Measurements from ENCODE around the gene LIN9. TPM values are rescaled to one million over a fixed set of nuclear protein-coding genes. Genes with fewer than 3 reads are reported as not detected.

LIN9 gene
- total RNA-seq, 4 donors from 2014 or later, result 3.6 to 5.9 (median 4.4) TPM

- H3K4me3 ChIP-seq, result peak overlapping the region; percentile 52
- DNase-seq (ENCODE audit: low spot score in 2 of 2), result no peak
- TF ChIP-seq EP300 (IDR thresholded peaks at IDR 0.05) (no peak), POLR2AphosphoS5 (IDR thresholded peaks at IDR 0.05) (no peak), POLR2A (IDR thresholded peaks at IDR 0.05) (no peak), CTCF (IDR thresholded peaks at IDR 0.05) (no peak)
- peaks cover 12% of the 10 kb centered on the region for H3K4me1 ChIP-seq
- 2% methylated on average over 26 of the region's 55 CpGs for WGBS
- H3K36me3 ChIP-seq, result no peaks in the 10 kb centered on the region
- H3K27ac ChIP-seq, result no peak overlapping the region
- H3K9me3 ChIP-seq, result no peaks in the 10 kb centered on the region
- H3K27me3 ChIP-seq, result peaks cover 26% of the 10 kb centered on the region
These were observed 85.1 kb downstream of the LIN9 start for GRCh38 chr1:226223786-226224244.

- TF ChIP-seq POLR2A (IDR thresholded peaks at IDR 0.05) (no peak), EP300 (IDR thresholded peaks at IDR 0.05) (no peak), CTCF (IDR thresholded peaks at IDR 0.05) (no peak), POLR2AphosphoS5 (IDR thresholded peaks at IDR 0.05) (no peak)
- peaks cover 26% of the 10 kb centered on the region for H3K27me3 ChIP-seq
- no peak within 1 kb of the TSS for H3K27ac ChIP-seq
- DNase-seq (ENCODE audit: low spot score in 2 of 2), result no peak
- 33% methylated on average over 12 of the region's 62 CpGs for WGBS
- no peaks in the 10 kb centered on the region for H3K36me3 ChIP-seq
- H3K9me3 ChIP-seq, result no peaks in the 10 kb centered on the region
- peak within 1 kb of the TSS; percentile 52 for H3K4me3 ChIP-seq
- peaks cover 12% of the 10 kb centered on the region for H3K4me1 ChIP-seq
These were observed 85.7 kb downstream of the LIN9 start, which contains the start of gene MIXL1 for GRCh38 chr1:226223157-226223785. TSS of gene MIXL1 (plus strand) at chr1:226223664. CDS start at chr1:226223682, 18 bp downstream.

GRCh38 chr1:226222686-226223085 lies 86.3 kb downstream of the LIN9 start:
- WGBS, result 96% methylated on average over 10 of the region's 10 CpGs
- Histone ChIP-seq H3K4me3 (no peak overlapping the region), H3K4me1 (peaks cover 12% of the 10 kb centered on the region), H3K27me3 (peaks cover 26% of the 10 kb centered on the region), H3K36me3 (no peaks in the 10 kb centered on the region), H3K27ac (no peak overlapping the region), H3K9me3 (no peaks in the 10 kb centered on the region)
- DNase-seq (ENCODE audit: low spot score in 2 of 2), result no peak
- TF ChIP-seq POLR2A (IDR thresholded peaks at IDR 0.05) (no peak), CTCF (IDR thresholded peaks at IDR 0.05) (no peak), EP300 (IDR thresholded peaks at IDR 0.05) (no peak), POLR2AphosphoS5 (IDR thresholded peaks at IDR 0.05) (no peak)

- 49% methylated on average over 11 of the region's 11 CpGs for WGBS
These were observed 88.3 kb downstream of the LIN9 start for GRCh38 chr1:226220473-226221189.

More at GRCh38 chr1:226220473-226221189, 88.3 kb downstream of the LIN9 start:
- H3K27me3 ChIP-seq, result peaks cover 24% of the 10 kb centered on the region
- H3K4me3 ChIP-seq, result no peak overlapping the region
- H3K27ac ChIP-seq, result no peak overlapping the region
- no peaks in the 10 kb centered on the region for H3K9me3 ChIP-seq
- no peak for DNase-seq (ENCODE audit: low spot score in 2 of 2)
- H3K36me3 ChIP-seq, result no peaks in the 10 kb centered on the region
- peaks cover 12% of the 10 kb centered on the region for H3K4me1 ChIP-seq
- no peak for TF ChIP-seq POLR2AphosphoS5 (IDR thresholded peaks at IDR 0.05)
- no peak for TF ChIP-seq CTCF (IDR thresholded peaks at IDR 0.05)
- no peak for TF ChIP-seq POLR2A (IDR thresholded peaks at IDR 0.05)
- TF ChIP-seq EP300 (IDR thresholded peaks at IDR 0.05), result no peak

Measured in suprapubic skin (tissue), 4 donors.